OCI-LY1 (cell line): ENCODE data around the gene ZNF536.

Source experiments
- CTCF ChIP-seq: fragments of 200-600 bp; sonication (generic), shearing (Covaris generic); IDR thresholded peaks from 2 replicates; pipeline ENCODE4 v1.5.1; 2017; ENCODE audit warnings: mild to moderate bottlenecking, antibody characterized with exemption, low read length, moderate library complexity, mixed read lengths
- EZH2 ChIP-seq: fragments of 200-600 bp; sonication (generic), shearing (Covaris generic); IDR thresholded peaks from 2 replicates; pipeline ENCODE4 v1.8.0; 2017; ENCODE audit warnings: borderline replicate concordance, mixed run types, mild to moderate bottlenecking, antibody characterized with exemption, low read length, moderate library complexity, mixed read lengths

GRCh38 chr19:30598688-30599087 lies 226.5 kb downstream of the ZNF536 start:
- TF ChIP-seq CTCF (no peak), EZH2 (no peak)
